ENCODE data around the gene SOX11.

GRCh38 chr2:5722236-5722635 lies 30.1 kb downstream of the SOX11 start:
- no peak for TF ChIP-seq CTCF (conservative IDR thresholded peaks at IDR 0.05; ENCODE audit: low read length)
- TF ChIP-seq EZH2phosphoT487 (IDR thresholded peaks at IDR 0.05; ENCODE audit: borderline replicate concordance, low read depth, low read length), result no peak
